GM21390 (cell line): Measurements from ENCODE around the gene APOC4.
"Not testable (repeated sequence)": the region's sequence is repeated elsewhere in the genome, so short reads cannot be mapped to it uniquely, and the experiment has no call there.

ENCODE experiments used
- ATAC-seq: cut with Tn5 transposase; IDR thresholded peaks from one replicate; pipeline ENCODE4 v1.9.1; 2021; ENCODE audit not compliant: unreplicated experiment

The APOC4 gene

GRCh38 chr19:44914433-44915206 lies 27.4 kb upstream of the APOC4 start, which contains the start of gene APOC1:
Gene APOC1, plus strand, starts transcription at chr19:44914608. Its CDS starts 284 bp downstream, at chr19:44914892.
- ATAC-seq: not testable (repeated sequence)

DNA sequence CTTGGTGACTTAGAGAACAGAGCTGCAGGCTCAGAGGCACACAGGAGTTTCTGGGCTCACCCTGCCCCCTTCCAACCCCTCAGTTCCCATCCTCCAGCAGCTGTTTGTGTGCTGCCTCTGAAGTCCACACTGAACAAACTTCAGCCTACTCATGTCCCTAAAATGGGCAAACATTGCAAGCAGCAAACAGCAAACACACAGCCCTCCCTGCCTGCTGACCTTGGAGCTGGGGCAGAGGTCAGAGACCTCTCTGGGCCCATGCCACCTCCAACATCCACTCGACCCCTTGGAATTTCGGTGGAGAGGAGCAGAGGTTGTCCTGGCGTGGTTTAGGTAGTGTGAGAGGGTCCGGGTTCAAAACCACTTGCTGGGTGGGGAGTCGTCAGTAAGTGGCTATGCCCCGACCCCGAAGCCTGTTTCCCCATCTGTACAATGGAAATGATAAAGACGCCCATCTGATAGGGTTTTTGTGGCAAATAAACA lies 17.8 kb upstream of the APOC4 start:
- no peak for ATAC-seq

GRCh38 chr19:44925114-44925891 lies 16.7 kb upstream of the APOC4 start:
- no peak for ATAC-seq

GRCh38 chr19:44926245-44927077 lies 15.6 kb upstream of the APOC4 start:
- ATAC-seq: not testable (repeated sequence)

GRCh38 chr19:44927746-44928145 lies 14.3 kb upstream of the APOC4 start:
- ATAC-seq: no peak

GRCh38 chr19:44930088-44930487 lies 11.9 kb upstream of the APOC4 start:
- ATAC-seq: no peak

DNA sequence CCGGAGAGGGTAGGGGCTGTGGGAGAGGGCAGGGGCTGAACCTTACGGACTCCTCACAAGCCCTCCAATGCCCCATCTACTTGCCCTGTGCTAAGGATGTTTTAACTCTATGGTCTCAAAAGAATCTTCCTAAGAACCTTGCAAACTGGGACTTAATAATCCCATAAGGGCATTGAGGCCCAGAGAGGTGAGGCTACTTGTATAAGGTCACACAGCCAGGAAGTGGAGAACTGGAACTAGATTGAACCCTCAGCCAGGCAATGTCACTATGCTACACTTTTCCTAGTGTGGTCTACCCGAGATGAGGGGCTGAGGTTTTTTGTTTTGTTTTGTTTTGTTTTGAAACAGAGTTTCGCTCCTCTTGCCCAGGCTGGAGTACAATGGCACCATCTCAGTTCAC lies 10.5 kb upstream of the APOC4 start:
- ATAC-seq: no peak

DNA sequence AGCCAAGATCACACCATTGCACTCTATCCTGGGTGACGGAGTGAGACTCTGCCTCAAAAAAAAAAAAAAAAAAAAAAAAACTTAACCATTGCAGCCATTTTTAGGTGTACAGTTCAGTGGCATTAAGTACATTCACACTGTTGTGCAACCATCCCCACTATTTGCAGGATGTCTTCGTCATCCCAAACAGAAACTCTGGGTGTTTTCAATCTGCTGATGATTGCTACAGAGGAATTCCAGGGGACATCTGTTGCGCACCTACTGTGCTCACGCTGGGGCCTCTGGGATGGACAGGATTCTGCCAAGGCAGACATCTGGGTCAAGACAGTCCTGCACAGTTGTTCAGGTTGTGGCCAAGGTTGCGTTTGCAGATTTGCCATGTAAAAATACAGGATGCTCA lies 2.4 kb upstream of the APOC4 start:
- ATAC-seq: no peak

DNA sequence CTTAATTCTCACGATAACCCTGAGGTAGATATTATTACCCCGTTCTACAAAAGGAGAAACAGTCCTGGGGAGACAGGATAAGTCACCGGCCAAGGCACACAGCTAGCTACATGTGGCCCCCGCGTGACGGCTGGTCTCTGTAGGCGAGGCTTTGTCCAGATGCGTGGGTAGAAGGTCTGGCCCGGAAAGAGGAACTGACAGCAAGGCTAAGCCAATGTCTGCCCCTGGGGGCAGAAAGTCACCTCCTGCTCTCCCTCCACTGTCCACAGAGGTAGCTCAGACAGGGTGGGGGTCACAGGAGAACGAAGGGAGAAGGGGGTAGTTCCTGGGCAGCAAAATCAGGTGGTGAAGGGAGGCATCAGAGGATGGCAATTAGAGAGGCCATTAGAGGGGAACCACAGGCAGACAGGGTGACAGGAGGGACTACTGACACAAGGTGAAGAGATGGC lies 1.8 kb downstream of the APOC4 start:
- ATAC-seq: no peak

- ATAC-seq: no peak
These were observed 5.1 kb downstream of the APOC4 start for GRCh38 chr19:44947041-44947581.

DNA sequence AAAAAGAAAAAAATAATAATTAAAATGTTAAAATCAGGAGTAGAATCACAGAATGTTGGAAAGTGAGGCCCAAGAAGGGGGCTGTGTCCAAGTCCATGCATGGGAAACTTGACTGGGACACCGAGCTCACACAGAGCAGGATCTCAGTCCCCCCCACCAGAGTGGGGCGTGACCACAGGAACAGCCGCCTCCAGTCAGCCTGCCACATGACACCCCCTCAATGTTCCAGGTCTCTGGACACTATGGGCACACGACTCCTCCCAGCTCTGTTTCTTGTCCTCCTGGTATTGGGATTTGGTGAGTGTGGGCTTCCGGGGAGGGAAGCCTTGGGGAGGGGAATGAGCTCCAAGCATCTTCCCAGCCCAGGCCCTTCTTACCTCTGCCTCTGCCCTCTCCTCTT lies 6.2 kb downstream of the APOC4 start:
- ATAC-seq: no peak

DNA sequence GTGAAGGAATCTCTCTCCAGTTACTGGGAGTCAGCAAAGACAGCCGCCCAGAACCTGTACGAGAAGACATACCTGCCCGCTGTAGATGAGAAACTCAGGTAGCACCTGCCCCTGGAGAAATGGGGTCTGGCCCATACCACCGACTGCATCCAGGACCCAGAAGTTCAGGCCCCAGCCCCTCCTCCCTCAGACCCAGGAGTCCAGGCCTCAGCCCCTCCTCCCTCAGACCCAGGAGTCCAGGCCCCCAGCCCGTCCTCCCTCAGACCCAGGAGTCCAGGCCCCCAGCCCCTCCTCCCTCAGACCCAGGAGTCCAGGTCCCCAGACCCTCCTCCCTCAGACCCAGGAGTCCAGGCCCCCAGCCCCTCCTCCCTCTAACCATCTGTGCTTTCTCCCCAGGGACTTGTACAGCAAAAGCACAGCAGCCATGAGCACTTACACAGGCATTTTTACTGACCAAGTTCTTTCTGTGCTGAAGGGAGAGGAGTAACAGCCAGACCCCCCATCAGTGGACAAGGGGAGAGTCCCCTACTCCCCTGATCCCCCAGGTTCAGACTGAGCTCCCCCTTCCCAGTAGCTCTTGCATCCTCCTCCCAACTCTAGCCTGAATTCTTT lies 6.8 kb downstream of the APOC4 start:
- ATAC-seq: no peak

GRCh38 chr19:44949550-44949949 lies 7.5 kb downstream of the APOC4 start:
- no peak for ATAC-seq

DNA sequence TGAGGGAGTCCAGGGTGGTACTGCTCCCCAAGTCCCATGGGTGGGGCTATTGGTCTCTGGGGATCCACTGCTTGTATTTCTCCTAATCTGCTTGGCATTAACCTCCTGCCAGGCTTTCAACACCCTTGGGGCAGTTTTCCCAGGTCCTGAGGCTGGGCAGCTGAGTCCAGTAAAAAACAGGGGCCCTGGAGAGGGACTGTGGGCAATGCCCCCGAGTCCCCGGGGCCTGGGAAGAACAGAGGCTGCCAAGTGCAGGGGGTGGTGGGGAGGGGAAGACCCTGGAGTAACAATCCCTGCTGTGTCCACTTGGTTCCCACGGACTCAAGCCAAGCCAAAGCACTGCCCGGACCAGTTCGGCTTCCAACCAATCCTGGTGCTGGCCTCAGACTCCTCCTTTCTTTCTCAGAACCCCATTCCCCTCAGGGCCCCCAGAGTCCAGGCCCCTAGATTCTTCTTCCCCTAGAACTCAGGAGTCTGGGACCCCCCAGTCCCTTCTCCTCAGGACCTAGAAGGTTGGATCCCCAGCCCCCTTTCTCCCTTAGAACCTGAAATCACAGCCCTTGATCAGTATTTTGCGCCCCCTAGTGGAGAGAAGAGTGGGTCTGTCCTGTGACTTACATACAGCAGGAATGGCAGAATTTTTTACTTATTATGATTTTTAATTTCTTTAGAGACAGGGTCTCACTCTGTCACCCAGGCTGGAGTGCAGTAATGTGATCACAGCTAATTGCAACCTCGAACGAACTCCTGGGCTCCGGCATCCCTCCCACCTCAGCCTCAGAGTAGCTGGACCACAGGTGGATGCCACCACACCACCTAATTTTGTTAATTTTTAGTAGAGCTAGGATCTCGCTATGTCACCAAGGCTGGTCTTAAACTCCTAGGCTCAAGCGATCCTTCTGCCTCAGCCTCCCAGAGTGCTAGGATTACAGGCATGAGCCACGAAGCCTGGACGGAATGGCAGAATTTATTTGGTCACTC lies 9.4 kb downstream of the APOC4 start:
- no peak for ATAC-seq

GRCh38 chr19:44954278-44954648 lies 12.2 kb downstream of the APOC4 start:
- ATAC-seq: no peak

- peak; percentile 73 for ATAC-seq
These were observed 12.8 kb downstream of the APOC4 start, which contains the start of gene CLPTM1 for GRCh38 chr19:44954649-44955504. Gene CLPTM1, plus strand, starts transcription at chr19:44955380. Its CDS starts 16 bp downstream, at chr19:44955396.

- peak; percentile 20 for ATAC-seq
These were observed 13.7 kb downstream of the APOC4 start for GRCh38 chr19:44955505-44956439.
